LNCAP (cell line): ENCODE data around the gene EBF3.

Source experiments
- TF ChIP-seq, protein P1 (sequence below): fragments of 450-650 bp; IDR thresholded peaks from 2 replicates; pipeline ENCODE4 v1.5.1; 2017; ENCODE audit warnings: mild to moderate bottlenecking

The EBF3 gene, protein sequence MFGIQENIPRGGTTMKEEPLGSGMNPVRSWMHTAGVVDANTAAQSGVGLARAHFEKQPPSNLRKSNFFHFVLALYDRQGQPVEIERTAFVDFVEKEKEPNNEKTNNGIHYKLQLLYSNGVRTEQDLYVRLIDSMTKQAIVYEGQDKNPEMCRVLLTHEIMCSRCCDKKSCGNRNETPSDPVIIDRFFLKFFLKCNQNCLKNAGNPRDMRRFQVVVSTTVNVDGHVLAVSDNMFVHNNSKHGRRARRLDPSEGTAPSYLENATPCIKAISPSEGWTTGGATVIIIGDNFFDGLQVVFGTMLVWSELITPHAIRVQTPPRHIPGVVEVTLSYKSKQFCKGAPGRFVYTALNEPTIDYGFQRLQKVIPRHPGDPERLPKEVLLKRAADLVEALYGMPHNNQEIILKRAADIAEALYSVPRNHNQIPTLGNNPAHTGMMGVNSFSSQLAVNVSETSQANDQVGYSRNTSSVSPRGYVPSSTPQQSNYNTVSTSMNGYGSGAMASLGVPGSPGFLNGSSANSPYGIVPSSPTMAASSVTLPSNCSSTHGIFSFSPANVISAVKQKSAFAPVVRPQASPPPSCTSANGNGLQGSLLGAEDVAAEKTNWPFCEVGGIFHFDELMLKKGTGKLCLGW

DNA sequence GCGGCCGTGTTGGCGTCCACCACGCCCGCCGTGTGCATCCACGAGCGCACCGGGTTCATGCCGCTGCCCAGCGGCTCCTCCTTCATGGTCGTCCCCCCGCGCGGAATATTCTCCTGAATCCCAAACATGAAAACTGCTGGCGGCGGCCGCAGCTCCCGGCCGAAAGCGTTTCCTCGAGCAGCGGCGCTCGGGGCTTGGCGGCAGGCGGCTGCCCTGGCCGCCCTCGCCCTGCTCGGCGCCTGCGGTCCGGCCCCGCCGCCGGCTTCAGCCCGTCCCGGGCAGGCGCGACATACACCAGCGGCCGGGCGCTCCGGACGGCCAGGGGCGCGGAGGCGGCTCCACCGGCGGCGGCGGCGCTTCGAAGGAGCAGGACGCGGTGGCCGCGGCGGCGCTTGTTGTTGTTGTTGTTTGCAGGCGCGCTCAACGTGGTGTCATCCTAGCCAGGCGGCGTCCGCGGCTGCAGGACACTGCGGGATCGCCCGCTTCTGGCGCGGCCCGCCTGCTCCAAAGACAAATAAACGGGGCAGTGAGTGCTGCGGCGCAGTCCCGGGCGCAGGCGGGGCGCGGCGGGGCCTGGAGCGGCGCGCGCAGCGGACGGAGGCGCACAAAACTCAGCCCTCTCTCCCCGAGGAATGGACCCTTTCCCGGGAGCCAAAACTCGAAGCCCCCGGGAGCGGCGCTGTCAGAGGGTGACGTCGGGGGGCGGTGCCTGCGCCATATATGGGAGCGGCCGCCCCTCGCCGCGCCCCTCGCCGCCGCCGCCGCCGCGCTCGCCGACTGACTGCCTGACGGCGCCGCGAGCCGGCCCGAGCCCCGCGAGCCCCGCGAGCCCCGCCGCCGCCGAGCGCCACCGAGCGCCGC is at the start of gene EBF3:
TSS of gene EBF3 (minus strand) at position 634 of the 861 bp plus-strand sequence. CDS start at position 128, 506 bp downstream.
- TF ChIP-seq, protein P1, sequence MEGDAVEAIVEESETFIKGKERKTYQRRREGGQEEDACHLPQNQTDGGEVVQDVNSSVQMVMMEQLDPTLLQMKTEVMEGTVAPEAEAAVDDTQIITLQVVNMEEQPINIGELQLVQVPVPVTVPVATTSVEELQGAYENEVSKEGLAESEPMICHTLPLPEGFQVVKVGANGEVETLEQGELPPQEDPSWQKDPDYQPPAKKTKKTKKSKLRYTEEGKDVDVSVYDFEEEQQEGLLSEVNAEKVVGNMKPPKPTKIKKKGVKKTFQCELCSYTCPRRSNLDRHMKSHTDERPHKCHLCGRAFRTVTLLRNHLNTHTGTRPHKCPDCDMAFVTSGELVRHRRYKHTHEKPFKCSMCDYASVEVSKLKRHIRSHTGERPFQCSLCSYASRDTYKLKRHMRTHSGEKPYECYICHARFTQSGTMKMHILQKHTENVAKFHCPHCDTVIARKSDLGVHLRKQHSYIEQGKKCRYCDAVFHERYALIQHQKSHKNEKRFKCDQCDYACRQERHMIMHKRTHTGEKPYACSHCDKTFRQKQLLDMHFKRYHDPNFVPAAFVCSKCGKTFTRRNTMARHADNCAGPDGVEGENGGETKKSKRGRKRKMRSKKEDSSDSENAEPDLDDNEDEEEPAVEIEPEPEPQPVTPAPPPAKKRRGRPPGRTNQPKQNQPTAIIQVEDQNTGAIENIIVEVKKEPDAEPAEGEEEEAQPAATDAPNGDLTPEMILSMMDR = no peak

DNA sequence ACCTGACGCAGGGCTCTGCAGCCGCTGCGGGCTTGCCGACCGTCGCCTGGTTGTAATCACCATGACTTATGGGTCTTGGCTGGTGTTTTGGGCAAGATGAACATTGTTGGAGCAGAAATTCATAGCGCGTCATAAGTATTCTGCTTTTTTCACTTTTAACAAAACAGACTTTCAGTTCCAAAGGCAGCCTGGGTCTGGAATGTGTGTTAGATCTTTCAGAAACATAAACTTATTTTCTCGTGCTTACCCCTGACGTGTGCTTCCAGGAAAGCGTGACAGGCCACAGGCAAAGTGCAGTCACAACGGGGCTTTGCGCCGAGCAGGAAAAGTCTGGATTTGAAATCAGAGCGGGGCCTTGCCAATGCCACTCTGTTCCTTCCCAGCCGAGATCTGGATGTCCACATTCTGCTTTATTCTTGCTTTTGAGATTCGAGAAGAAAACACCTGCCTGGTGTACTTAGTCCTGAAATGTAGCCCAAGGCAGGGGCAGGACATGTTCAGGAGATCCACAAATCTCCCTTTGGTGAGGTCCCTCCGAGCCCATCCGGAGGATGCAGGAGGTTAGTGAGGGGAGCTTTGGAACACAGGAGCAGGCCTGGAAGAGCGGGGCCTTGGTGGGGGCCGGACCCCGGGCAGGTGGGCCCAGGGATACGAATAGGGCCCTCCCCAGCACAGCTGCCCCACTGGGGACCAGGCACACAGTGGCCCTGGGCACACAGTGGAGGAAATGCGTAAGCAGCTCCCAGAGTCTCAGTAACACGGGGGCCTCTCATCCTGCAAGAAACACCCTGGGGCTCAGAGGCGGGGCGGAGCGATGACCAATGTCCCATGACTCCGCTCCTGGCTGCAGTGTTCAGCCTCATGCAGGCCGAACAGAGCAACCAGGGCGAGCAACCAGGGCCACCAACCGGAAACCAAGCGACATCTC is 49.5 kb upstream of the EBF3 start:
- TF ChIP-seq, protein P1 = no peak

DNA sequence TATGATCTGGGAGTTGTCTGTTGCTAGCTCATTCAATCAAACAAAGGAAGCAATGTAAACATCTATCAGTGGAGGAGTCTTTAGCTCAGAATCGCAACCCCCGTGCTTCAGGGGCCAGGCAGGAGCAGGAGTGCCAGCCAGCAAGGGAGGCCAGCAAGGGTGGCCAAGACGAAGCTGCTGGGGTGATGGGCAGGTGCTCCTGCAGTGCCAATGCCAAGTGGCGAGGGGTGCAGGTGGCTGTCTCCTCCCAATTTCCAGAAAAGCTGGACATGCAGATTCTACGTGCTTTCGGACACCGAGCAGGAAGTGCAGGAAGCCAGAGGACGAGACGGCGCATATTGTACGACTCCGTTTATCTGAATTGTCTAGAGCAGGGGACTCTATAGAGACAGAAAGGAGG is 48.1 kb upstream of the EBF3 start:
- TF ChIP-seq, protein P1 = no peak

DNA sequence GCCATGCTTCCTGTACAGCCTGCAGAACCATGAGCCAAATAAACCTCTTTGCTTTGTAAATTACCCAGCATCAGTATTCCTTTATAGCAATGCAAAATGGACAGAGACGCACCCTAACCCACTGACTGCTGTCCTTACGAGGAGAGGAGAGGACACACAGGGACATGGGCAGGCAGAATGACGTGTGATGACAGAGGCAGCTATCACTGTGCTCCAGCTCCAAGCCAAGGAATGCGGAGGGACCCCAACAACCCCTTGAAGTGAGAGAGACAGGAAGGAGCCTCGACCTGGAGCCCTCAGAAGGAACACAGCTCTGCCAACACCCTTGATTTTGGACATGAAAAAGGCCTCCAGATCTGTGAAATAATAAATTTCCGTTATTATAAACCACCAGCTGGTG is 46.6 kb upstream of the EBF3 start:
- TF ChIP-seq, protein P1 = no peak

DNA sequence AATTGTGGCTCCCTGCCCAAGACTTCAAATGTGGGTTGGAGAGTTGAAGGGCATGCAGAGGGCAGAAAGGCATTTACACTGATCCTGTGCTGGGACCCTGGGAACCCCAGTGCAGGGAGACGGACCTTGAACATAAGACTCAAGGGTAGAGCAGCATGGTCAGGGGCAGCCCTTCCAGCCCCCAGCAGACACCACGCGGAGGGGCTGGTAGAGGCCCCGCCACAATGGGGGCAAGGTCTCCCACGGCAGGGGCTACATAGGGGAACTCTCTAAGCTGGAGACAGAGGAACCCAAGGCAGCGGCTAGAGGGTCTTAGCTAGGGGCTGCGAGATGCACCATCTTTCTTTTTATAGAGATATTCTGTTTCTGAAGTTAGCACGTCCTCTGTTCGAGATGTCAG is 45.2 kb upstream of the EBF3 start:
- TF ChIP-seq, protein P1 = no peak

DNA sequence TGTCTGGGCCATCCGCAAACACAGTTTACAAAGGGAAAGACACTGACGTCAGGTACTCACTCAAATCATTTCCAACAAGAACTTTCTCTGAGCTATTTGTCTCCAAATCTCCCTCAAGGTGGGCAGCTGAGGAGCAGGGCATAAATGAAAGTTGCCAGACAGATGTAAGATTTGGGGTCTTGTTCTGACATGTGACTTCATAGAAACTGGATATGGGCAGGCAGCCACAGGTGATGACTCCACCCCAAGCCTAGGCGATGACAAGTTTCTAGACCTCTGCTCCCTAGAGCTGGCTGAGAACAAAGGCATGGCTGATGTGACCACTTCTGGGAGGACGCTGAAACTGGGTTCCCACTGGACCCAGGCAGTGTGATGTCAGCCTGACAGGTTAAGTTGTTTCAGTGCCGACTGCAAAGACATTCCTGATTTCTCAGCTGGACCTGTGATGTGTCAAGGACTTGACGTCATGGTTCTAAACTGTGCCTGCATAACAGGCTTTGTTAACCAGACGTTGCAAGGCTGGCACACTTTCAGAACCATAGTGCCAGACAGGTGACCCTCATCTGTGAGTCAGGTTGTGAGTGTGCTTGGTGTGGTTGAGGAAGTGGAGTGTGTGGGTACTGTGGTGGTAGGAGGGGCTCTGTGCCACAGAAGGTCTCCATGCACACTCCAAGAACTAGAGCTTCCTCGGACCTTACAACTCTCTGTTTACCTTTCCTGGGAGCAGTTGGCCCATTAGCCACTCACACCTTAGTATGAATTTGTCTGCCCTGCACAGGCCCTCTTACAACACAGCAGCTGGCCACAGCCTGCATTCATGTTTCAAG is 39.9 kb upstream of the EBF3 start:
- TF ChIP-seq, protein P1 = no peak
